Measurements from ENCODE around the gene SPON1. TPM values are rescaled to one million over a fixed set of nuclear protein-coding genes. Genes with fewer than 3 reads are reported as not detected.

Gene SPON1
- total RNA-seq, 2 donors from 2014 or later: 9.3 to 26.7 TPM

GRCh38 chr11:14133381-14133780 lies 170.9 kb downstream of the SPON1 start:
- TF ChIP-seq CTCF (IDR thresholded peaks at IDR 0.05) (no peak), POLR2A (IDR thresholded peaks at IDR 0.05) (no peak)
- Histone ChIP-seq H3K36me3 (replicated peaks in 1 of 2; ENCODE audit: insufficient read depth in 1 of 2, low read depth in 2 of 2) (no peaks in the 10 kb centered on the region), H3K4me3 (no peak overlapping the region), H3K9me3 (peaks cover 0 to 4% (median 0%) of the 10 kb centered on the region in 3 donors), H3K27me3 (no peaks in the 10 kb centered on the region), H3K4me1 (no peaks in the 10 kb centered on the region), H3K27ac (no peak overlapping the region)
- intact Hi-C loops (cut with DNase I): no loop called here
- no peak for ATAC-seq
- no peak for DNase-seq
- WGBS, 2 donors: 80 to 81% methylated on average over 4 of the region's 4 CpGs

- TF ChIP-seq POLR2A (IDR thresholded peaks at IDR 0.05): no peak
- TF ChIP-seq CTCF (IDR thresholded peaks at IDR 0.05): no peak
- WGBS, 2 donors: 50 to 61% methylated on average over 1 of the region's 1 CpG
- intact Hi-C loops (cut with DNase I): no loop called here
- Histone ChIP-seq H3K27ac (no peak overlapping the region), H3K27me3 (no peaks in the 10 kb centered on the region), H3K4me3 (no peak overlapping the region), H3K4me1 (no peaks in the 10 kb centered on the region), H3K9me3 (no peaks in the 10 kb centered on the region), H3K36me3 (replicated peaks in 1 of 2; ENCODE audit: insufficient read depth in 1 of 2, low read depth in 2 of 2) (no peaks in the 10 kb centered on the region)
- ATAC-seq (no peak), DNase-seq (no peak)
Observed at GRCh38 chr11:14136561-14136960, 174.0 kb downstream of the SPON1 start.

- no peak overlapping the region for H3K27ac ChIP-seq
- intact Hi-C loops (cut with DNase I): no loop called here
- no peaks in the 10 kb centered on the region for H3K9me3 ChIP-seq
- no peaks in the 10 kb centered on the region for H3K36me3 ChIP-seq (replicated peaks in 1 of 2; ENCODE audit: insufficient read depth in 1 of 2, low read depth in 2 of 2)
- DNase-seq (no peak), ATAC-seq (no peak)
- H3K27me3 ChIP-seq: no peaks in the 10 kb centered on the region
- 72 to 79% methylated on average over 4 of the region's 4 CpGs for WGBS, 2 donors
- H3K4me1 ChIP-seq: no peaks in the 10 kb centered on the region
- no peak overlapping the region for H3K4me3 ChIP-seq
- TF ChIP-seq CTCF (IDR thresholded peaks at IDR 0.05) (no peak), POLR2A (IDR thresholded peaks at IDR 0.05) (no peak)
Observed at GRCh38 chr11:14137284-14137683, 174.8 kb downstream of the SPON1 start.

- H3K36me3 ChIP-seq (replicated peaks in 1 of 2; ENCODE audit: insufficient read depth in 1 of 2, low read depth in 2 of 2): no peaks in the 10 kb centered on the region
- DNase-seq: no peak
- no peak overlapping the region for H3K27ac ChIP-seq
- H3K4me1 ChIP-seq: no peaks in the 10 kb centered on the region
- TF ChIP-seq CTCF (IDR thresholded peaks at IDR 0.05): no peak
- TF ChIP-seq POLR2A (IDR thresholded peaks at IDR 0.05): no peak
- no peak overlapping the region for H3K4me3 ChIP-seq
- WGBS, 2 donors: 80 to 89% methylated on average over 3 of the region's 3 CpGs
- intact Hi-C loops (cut with DNase I): no loop called here
- no peaks in the 10 kb centered on the region for H3K27me3 ChIP-seq
- H3K9me3 ChIP-seq: no peaks in the 10 kb centered on the region
- ATAC-seq: no peak
Observed at GRCh38 chr11:14140991-14141390, 178.5 kb downstream of the SPON1 start.

- H3K36me3 ChIP-seq (replicated peaks in 1 of 2; ENCODE audit: insufficient read depth in 1 of 2, low read depth in 2 of 2): no peaks in the 10 kb centered on the region
- H3K4me3 ChIP-seq: no peak overlapping the region
- no peaks in the 10 kb centered on the region for H3K27me3 ChIP-seq
- WGBS, 2 donors: 38 to 48% methylated on average over 1 of the region's 1 CpG
- no peak overlapping the region for H3K27ac ChIP-seq
- TF ChIP-seq POLR2A (IDR thresholded peaks at IDR 0.05) (no peak), CTCF (IDR thresholded peaks at IDR 0.05) (no peak)
- DNase-seq (no peak), ATAC-seq (no peak)
- H3K4me1 ChIP-seq: no peaks in the 10 kb centered on the region
- intact Hi-C loops (cut with DNase I): no loop called here
- H3K9me3 ChIP-seq: no peaks in the 10 kb centered on the region
Observed at GRCh38 chr11:14141676-14142075, 179.2 kb downstream of the SPON1 start.
